ENCODE data around the gene TRIM45. TPM values are rescaled to one million over a fixed set of nuclear protein-coding genes. Genes with fewer than 3 reads are reported as not detected.
"Not testable (repeated sequence)": the region's sequence is repeated elsewhere in the genome, so short reads cannot be mapped to it uniquely, and the experiment has no call there.

Gene TRIM45
- total RNA-seq, 1 donor from 2014 or later, result 7.2 TPM

DNA sequence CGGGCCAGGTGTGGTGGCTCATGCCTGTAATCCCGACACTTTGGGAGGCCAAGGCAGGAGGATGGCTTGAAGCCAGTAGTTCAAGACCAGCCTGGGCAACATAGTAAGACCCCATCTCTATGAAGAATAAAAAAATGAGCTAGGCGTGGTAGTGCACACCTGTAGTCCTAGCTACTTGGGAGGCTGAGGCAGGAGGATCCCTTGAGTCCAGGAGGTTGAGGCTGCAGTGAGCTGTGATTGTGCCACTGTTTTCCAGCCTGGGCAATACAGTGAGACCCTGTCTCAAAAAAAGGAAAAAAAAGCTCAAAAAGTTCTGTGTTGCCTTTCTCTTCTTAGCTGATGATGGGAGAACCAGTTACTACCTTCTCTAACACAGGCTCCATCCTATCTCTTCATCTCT is 19.7 kb downstream of the TRIM45 start:
- not testable (repeated sequence) for DNase-seq (ENCODE audit: low spot score)

DNA sequence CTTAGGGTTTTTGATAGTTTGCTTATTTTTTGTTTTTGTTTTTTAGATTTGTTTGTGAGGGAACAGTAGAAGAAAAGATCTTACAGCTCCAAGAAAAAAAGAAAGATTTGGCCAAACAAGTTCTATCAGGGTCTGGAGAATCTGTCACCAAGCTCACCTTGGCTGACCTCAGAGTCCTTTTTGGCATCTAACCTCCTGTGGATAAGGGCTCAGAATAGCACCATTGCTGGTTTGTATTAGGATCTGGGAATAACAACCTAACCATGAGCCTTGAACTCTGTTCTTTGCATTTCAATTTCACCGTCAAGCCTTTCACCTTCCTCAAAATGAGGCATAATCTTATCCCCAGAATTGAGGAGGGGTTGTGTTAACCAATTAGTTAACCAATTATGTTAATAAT is 20.2 kb downstream of the TRIM45 start:
- no peak for DNase-seq (ENCODE audit: low spot score)

DNA sequence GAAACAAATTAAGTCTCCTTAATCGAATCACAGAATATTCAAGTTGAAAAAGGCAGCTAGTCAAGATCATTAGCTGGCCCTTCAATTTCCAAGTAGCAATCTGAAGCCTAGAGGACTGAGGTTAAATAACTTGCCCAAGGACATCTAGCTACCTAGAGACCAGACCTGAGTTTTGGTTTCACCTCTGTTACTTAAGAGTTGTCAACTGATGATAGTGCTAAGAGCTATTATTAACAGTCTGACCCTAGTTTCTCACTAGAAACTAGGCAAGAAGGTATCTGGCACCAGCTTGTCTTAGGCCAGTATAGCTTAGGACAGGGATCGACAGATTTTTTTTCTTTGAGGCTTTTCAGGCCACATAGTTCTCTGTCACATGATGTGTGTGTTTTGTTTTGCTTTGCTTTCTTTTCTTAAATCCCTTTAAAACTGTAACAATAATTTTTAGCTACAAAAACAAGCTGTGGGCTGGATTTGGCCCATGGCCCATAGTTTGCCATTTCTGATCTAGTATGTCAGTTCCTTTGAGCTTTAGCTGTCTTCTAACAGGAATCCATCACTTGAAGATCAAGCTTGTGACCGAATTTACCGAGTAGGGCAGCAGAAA is 23.2 kb downstream of the TRIM45 start:
- no peak for DNase-seq (ENCODE audit: low spot score)

DNA sequence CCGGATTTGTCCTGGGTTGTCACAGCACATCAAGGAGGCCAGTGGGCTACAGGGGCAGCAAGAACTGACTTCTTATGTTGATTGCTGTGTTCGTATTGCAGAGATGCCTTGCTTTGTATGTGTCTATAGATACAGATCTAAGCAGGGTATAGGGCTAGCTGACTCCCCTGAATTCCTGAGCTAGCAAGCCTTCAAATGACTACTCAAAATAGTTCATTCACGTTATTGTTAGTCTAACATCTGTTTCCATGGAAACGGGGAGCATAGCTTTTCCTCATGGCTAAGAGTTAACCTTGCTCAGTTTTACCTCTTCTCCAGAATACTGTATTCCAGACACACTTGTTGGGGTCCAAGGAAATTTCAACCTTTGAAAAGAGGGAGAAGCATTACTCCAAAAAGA is 24.1 kb downstream of the TRIM45 start:
- no peak for DNase-seq (ENCODE audit: low spot score)

DNA sequence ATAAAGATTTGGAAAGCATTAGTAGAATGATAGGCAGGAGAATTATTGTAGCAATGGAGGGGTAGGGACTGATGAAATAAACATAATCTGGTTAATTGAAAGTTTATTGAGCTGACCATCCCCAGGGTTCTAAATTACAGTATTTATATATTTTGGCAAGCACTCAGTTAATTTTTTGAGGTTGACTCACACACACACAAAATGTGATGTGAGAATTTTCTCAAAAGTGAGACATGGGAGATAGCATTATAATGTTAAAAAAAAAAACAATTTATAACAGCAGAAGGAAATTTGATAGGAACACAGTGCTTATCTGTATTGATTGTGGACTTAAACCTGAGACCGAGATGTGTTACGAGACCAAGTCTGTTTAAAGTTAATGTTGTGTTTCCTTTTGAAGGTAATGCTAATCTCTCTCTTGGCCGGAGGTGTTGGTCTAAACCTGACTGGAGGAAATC is 24.6 kb downstream of the TRIM45 start:
- no peak for DNase-seq (ENCODE audit: low spot score)

DNA sequence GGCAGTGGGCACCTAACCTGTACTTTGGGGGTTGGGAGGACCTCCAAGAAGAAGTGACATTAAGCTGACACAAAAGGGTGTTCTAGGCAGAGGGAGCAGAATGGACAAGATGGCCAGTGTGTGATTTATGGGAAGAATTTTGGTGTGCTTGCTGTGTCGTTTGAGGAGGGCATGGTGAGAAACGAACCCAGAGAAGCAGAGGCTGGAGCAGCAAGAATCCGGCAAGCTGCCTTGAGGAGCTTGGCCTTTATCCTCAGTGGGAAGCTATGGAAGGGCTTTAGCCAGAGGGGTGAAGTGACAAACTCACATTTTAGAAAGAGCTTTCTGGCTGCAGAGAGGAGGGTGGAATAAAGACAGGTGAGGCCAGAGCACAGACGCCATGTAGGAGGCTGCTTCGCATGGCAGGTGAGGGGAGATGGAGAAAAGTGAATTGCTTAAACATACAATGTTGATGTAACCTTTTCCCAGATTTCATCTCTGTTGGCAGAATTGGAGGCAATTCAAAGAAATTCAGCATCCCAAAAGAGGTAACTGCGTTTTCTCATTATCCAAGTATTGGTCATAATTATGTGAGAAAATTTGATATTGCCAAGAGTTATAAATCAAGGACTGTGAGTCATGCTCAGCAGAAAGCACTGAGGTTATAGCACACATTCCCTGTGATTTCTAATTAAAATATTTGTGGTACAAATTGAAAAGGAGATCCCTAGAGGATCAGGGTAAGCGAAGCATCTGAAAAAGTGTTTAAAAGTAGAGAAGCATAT is 26.5 kb downstream of the TRIM45 start:
- DNase-seq (ENCODE audit: low spot score), result no peak

DNA sequence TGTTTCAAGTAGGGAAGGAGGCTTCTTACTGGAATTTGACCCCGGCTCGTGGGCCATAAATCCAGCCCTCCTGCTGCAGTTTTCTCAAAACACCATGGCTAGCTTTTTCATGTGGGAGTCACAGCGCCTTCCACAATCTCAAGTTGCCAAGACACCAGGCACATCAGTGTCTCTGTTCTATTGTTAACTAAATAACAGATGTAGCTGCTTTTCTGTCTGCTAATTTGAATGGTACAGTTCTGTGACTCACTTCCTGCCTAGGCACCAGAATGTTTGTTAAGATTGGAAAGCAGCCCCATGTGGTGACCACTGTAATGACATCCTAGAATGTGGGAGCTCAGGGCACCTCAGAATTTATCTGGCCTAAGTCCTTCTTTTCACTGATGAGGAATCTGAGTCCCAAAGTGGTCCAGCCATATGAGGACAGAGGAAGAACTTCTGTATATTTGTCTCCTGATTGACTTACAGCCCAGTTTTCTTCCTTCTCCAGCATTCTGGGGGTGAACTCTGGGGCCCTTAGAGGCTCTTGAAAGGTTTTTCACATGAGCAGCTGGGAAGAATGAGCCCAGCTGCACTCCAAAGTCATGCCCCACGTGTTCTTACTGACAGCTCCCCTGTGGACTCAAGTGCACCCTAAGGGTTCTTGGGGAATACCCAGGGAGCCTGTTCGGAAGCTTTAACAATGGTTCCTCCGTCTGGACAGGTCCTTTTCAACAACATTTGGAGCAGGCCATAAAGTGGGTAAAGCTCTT is 27.5 kb downstream of the TRIM45 start:
- no peak for DNase-seq (ENCODE audit: low spot score)

DNA sequence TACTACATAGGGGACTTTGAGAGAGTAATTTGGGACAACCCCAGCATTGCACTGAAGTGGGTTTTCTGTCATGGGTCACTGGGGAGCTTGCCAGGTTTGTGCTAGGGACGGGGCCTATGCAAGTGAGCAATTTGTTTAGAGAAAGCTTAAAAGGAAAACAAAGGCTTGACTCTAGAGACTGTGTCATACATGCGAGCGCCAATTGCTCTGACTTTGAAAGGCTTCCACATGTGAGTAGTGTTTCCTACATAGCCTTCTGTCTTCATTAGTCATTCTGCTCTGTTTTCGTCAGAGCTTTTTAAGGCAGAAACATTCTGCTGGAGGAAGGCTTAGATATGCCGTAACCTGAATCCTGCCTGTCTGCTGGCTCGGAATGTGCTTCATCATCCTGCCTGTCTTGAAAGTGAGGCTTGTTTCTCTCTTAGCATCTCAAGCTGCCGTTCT is 28.4 kb downstream of the TRIM45 start:
- peak; percentile 25 for DNase-seq (ENCODE audit: low spot score)

DNA sequence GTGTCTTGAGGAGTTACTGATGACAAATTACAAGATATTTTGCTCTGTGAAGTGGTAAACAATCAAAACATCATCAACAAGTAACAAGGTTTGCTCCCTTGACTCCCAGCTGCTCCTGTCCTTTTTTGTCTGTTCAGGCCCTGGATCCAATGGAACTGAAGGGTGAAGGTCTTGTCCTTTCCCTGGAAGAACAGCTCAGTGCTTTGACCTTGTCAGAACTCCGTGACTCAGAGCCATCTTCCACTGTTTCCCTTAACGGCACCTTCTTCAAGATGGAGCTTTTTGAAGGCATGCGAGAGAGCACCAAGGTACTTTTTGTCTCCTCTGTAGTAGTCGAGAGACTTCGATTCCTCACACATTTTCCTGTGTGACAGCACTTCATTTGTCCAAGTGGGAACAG is 29.0 kb downstream of the TRIM45 start:
- DNase-seq (ENCODE audit: low spot score), result no peak

DNA sequence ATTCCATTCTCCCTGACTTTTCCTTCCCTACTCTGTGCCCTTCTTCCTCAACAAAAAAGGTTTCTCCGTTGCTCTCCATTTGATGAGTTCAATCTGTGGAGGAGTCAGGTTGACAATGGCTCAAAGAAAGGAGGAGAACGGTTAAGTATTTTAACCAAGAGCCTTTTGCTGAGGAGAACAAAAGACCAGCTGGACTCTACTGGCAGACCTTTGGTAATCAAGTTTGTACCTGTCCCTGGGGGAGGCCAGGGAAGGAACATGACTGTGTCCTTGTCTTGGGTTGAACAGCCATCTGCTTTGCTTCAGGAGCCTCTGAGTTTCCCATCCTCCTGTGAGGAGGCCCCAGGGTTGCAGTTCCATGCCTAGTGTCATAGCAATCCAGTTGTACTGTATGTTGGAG is 31.6 kb downstream of the TRIM45 start:
- no peak for DNase-seq (ENCODE audit: low spot score)

DNA sequence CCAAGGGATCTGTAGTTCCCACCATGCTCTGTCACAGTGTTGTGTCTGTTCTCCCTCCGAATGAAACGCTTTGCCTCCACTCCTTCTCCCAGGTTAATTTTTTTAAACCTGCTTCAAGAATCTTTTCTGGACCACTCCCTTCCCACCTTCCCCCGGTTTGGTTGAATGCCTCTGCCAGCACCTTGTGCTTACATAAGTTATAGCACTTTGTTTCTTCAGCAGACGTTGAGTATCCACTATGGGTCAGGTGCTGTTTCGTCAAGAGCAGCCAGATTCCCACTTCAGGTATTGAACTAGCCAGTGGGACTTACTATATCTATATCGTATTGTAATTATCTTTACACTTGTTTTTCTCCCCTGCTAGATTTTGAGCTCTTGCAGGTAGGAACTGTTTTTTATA is 33.9 kb downstream of the TRIM45 start:
- no peak for DNase-seq (ENCODE audit: low spot score)

DNA sequence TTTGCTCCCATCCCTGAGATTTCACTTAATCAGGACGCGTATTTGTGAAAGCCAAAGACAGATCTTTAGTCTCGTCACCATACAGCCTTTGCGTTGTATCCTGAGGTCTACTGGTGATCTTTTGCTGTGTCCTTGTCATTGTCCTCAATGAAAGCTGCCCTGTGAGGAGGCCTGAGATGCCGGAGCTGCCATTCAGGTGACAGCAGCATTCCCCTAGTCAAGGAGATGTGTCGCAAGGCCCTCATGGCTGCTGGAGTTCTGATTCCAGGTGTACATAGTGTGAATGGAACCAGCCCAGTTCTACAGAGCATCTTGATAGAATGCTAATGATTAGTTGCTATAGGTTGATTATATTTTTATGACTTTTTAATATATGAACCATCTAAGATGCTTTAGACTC is 37.3 kb downstream of the TRIM45 start:
- no peak for DNase-seq (ENCODE audit: low spot score)

DNA sequence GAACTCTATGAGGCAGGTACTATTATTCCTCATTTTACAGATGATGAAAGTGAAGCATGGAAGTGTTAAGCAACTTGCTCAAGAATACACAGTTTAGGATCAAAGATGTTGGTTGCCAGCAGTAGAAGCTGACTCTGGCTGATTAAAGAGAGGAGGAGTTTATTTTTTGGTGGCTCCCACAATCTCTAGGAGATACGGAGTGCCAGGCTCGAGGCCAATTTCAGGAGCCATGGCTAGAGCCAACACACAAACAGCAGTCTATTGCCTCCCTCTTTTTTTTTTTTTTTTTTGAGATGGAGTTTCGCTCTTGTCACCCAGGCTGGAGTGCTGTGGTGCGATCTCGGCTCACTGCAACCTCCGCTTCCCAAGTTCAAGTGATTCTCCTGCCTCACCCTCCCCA is 41.8 kb downstream of the TRIM45 start:
- DNase-seq (ENCODE audit: low spot score), result no peak

DNA sequence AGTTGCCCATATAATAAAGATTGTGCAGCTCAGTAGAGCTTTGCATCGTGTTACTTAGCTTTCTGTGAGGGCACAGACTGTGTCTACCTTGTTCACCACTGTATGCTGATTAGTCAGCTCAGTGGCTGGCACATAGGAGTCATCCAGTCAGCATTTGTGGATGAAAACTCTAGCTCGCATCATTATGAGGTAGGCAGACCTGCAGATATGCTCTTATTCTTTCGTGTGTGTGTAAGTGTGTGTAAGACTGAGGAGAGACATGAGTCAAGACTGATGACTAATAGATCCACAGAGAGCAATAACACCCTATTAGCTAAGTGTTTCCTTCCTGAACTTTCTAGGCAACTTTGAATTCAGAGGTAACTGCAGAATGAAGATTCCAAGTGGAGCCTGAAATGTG is 44.3 kb downstream of the TRIM45 start:
- no peak for DNase-seq (ENCODE audit: low spot score)

DNA sequence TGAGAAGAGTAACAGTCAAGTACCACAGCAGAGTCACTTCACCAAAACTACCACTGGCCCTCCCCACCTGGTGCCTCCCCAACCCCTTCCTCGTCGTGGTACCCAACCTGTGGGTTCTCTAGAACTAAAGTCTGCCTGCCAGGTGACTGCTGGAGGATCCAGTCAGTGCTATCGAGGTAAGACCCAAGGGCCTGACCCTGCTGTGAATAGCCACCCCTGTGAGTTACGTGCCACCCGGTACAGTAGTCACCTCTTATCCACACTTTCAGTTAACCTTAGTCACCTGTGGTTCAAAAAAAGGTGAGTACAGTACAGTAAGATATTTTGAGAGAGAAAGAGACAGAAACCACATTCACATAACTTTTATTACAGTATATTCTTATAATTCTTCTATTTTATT is 44.9 kb downstream of the TRIM45 start:
- DNase-seq (ENCODE audit: low spot score), result no peak

DNA sequence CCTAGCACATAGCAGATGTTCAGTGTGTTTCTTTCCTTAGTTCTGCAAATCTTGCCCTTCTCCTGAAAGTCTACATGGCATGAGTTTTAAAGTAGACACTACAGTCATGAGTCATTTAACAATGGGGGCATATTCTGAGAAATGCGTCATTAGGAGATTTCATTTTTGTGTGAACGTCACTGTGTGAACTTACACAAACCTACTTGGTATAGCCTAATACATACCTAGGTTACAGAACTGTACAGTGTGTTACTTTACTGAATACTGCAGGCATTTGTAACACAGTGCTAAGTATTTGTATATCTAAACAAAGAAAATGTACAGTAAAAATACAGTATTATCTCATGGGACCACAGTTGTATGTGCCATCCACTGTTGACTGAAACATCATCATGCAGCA is 51.4 kb downstream of the TRIM45 start:
- no peak for DNase-seq (ENCODE audit: low spot score)

DNA sequence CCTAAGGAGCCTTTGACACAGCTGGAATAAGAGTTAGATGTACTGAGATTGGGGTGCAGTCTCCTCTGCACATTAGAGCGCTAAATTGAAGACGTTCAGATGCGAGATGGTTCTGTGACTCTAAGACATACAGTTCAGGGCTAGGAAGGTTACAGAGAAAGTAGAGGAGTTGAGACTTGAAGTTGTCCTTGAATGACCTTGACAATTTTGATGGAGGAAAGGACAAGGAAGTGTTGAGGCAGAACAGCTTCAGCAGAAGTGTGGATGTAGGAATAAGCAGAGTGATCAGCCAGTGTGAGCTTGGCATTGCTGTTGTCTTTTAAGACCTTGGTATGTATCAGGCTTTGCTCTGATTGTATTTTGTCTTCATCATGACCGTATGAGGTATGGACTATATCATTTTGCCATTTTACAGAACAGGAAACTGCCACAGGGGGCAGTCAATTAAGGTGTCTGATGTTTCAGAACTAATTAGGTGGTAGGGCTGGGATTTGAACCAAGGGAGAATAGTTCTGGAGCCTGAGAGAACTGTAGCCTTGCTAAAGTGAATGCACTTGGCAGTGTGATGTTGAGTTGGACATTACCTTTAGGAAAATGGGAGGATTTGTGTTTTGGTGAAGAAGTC is 52.2 kb downstream of the TRIM45 start:
- DNase-seq (ENCODE audit: low spot score), result no peak

DNA sequence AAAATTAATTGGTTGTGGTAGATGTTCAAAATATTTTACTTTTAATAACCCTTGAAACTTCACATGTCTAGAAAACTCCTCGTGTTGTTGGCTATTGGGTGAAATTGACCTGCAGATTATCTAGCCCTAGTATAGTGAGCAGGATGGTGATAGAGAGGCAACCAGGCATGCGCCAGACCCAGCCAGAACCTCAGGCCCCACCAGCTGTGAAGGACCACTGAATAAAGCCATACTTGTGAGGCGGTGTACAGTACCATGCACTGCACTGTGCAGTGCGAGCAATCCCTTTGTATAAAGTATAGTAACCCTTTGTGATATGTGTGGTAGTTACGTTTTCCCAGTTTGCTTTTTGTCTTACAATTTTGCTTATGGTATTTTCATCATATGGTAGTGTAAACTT is 53.0 kb downstream of the TRIM45 start:
- DNase-seq (ENCODE audit: low spot score), result no peak

DNA sequence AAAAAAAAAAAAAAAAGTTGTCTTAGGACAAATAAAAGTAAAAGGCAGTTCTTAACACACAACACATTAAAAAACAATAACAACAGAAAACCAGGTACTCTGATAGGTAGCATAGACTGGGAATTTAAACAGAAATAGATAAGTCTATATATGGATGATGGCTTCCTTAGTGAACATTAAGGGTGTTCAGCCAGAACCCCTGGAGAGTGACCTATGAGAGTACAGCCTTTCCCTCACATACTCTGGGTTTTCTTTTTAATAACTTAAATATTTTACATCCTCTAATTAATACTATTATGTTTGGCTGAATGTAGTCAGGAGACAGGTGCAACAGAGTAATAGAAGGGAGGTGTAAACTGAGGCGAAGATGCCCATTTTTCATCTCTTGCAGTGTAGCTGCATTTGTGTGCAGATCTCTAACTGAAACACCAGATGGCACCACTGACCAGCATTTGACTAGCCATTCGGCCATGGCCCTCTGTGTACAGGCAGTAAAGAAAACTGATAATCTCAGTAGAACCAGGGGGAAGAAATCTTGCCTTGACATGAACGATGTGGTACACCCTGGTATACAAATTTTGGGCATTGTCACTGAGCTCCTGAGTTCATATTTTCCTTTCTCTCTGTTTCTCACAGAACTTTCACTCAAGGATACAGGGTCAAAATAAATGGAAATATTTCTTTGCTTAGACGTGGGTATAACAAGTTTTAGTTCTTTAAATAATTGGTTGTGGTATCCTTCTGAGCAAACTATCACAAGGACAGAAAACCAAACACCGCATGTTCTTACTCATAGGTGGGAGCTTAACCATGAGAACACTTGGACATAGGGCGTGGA is 53.8 kb downstream of the TRIM45 start:
- peak; percentile 31 for DNase-seq (ENCODE audit: low spot score)

DNA sequence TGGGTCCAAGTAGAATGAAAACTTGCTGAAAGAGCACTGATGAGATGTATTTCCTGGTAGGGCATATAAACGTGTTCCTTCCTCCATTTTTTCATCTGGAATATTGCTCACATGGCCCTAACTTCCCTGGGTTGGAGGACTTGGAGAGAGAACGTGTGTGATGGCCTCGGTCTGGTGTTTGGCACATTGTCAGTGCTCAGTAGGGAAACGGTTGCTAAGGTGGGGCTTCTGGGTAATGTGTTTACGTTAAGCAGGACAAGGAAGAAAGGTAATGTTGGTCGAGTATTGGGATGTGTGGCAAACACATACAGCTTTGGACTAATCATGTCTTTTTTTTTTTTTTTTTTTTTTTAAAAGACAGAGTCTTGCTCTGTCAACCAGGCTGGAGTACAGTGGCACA is 55.2 kb downstream of the TRIM45 start:
- DNase-seq (ENCODE audit: low spot score), result no peak

DNA sequence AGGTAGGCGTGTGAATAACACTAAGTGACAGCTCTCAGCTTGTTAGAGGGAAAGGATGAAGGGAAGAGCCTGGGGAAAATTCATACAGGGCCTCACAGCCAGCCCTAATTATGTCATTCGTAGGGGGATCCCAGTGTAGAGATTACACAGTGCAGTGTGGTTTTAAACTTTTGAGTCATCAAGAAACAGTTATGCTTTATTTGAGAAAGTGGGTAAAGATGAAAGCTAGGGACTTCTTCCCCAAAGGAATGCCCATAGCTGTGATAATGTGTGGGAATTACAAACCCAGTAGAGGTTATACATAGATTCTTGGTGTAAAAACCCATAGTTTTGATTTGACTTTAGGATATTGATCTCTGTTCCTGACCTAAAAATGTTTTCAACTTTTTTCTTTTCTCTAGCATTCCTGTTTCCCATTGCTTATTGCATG is 59.5 kb downstream of the TRIM45 start:
- no peak for DNase-seq (ENCODE audit: low spot score)

Data from mucosa of gallbladder (tissue), 1 donor.